ENCODE data around the gene SLC25A3.

DNA sequence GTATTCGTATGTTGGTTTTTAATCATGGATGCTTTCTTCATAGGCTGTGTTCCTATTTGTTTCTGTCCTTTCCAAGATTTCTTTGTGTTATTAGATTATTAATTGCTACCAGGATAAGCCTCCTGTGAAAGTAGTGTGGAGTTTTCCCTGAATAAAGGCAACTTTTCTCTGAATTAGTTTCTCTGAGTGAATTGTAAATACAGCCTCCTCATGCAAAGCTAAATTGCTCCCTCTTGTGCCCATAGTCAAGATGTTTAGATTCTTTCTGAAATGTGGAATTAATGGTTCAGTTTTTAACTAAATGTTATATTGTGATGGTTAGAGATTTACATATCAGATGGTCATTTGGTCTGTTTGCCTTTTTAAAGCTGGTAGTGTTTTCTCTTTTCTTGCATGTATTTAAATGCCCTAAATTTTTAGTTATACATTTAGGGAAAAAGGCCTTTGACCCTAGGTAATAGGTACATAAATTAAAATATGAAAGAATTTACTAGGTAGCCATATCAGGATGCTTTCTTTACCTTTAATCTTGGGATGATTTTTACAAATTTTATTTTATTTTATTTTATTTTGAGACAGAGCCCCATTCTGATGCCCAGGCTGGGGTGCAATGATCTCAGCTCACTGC lies 60.5 kb downstream of the SLC25A3 start:
- TF ChIP-seq, protein P1, sequence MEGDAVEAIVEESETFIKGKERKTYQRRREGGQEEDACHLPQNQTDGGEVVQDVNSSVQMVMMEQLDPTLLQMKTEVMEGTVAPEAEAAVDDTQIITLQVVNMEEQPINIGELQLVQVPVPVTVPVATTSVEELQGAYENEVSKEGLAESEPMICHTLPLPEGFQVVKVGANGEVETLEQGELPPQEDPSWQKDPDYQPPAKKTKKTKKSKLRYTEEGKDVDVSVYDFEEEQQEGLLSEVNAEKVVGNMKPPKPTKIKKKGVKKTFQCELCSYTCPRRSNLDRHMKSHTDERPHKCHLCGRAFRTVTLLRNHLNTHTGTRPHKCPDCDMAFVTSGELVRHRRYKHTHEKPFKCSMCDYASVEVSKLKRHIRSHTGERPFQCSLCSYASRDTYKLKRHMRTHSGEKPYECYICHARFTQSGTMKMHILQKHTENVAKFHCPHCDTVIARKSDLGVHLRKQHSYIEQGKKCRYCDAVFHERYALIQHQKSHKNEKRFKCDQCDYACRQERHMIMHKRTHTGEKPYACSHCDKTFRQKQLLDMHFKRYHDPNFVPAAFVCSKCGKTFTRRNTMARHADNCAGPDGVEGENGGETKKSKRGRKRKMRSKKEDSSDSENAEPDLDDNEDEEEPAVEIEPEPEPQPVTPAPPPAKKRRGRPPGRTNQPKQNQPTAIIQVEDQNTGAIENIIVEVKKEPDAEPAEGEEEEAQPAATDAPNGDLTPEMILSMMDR (optimal IDR thresholded peaks at IDR 0.05 in 1 of 3, IDR thresholded peaks at IDR 0.05 in 1 of 3, conservative IDR thresholded peaks at IDR 0.05 in 1 of 3; ENCODE audit: extremely low read depth in 1 of 3, insufficient read depth in 2 of 3, low read length in 3 of 3), result peak in 2 of 3 experiments; percentile 40 to 56
- TF ChIP-seq EZH2 (IDR thresholded peaks at IDR 0.05; ENCODE audit: low read length), result no peak
